Endothelial cell (in vitro differentiated cells): ENCODE results near the gene APBA2. TPM values are rescaled to one million over a fixed set of nuclear protein-coding genes. Genes with fewer than 3 reads are reported as not detected.

Experiments used
- DNase-seq: peaks from one replicate; pipeline ENCODE4 v3.0.0; 2021; ENCODE audit warnings: low spot score
- H3K27ac Mint-ChIP-seq: one replicate; pipeline ENCODE4 v1.8.0; 2021; ENCODE audit warnings: mixed read lengths, inconsistent platforms; ENCODE audit not compliant: unreplicated experiment
- H3K27me3 Mint-ChIP-seq: one replicate; pipeline ENCODE4 v1.8.0; 2021; ENCODE audit warnings: mild to moderate bottlenecking, moderate library complexity, mixed read lengths, inconsistent platforms; ENCODE audit not compliant: unreplicated experiment
- H3K36me3 Mint-ChIP-seq: one replicate; pipeline ENCODE4 v1.8.0; 2021; ENCODE audit warnings: mild to moderate bottlenecking, low read depth, mixed read lengths, inconsistent platforms; ENCODE audit not compliant: unreplicated experiment
- H3K4me1 Mint-ChIP-seq: one replicate; pipeline ENCODE4 v1.8.0; 2021; ENCODE audit warnings: mild to moderate bottlenecking, mixed read lengths, inconsistent platforms; ENCODE audit not compliant: unreplicated experiment
- H3K4me3 Mint-ChIP-seq: one replicate; pipeline ENCODE4 v1.8.0; 2021; ENCODE audit warnings: mild to moderate bottlenecking, mixed read lengths, inconsistent platforms; ENCODE audit not compliant: unreplicated experiment
- H3K9me3 Mint-ChIP-seq: one replicate; pipeline ENCODE4 v1.8.0; 2021; ENCODE audit warnings: mixed read lengths, inconsistent platforms; ENCODE audit not compliant: unreplicated experiment
- CTCF ChIP-seq: fragments of 200-600 bp; sonication (generic); IDR thresholded peaks from one replicate; pipeline ENCODE4 v1.5.0; 2021; ENCODE audit warnings: antibody characterized with exemption; ENCODE audit not compliant: unreplicated experiment
- total RNA-seq: library from RNA; stranded (reverse); fragmentation: NEBNext Ultra II Directional; extraction: Animal tissue kit (Norgen Biotek cat#: 25700); gene quantifications from one replicate; pipeline ENCODE4 v1.2.1, GENCODE V29; 2021; ENCODE audit not compliant: unreplicated experiment

Gene APBA2
- total RNA-seq, 1 donor from 2014 or later, result 33.1 TPM

- Mint-ChIP-seq H3K4me1 (no peaks in the 10 kb centered on the region), H3K27ac (no peak overlapping the region), H3K36me3 (peaks cover 16% of the 10 kb centered on the region), H3K27me3 (peaks cover 8% of the 10 kb centered on the region), H3K9me3 (no peaks in the 10 kb centered on the region), H3K4me3 (no peak overlapping the region)
- DNase-seq, result no peak
- TF ChIP-seq CTCF, result no peak
Observed at GRCh38 chr15:29057856-29058255, 172.1 kb downstream of the APBA2 start.

GRCh38 chr15:29058903-29059539 lies 173.2 kb downstream of the APBA2 start:
- TF ChIP-seq CTCF, result no peak
- no peak overlapping the region for H3K4me3 Mint-ChIP-seq

GRCh38 chr15:29059871-29060640 lies 174.3 kb downstream of the APBA2 start:
- Mint-ChIP-seq H3K27me3 (peaks cover 9% of the 10 kb centered on the region), H3K4me1 (no peaks in the 10 kb centered on the region), H3K4me3 (no peak overlapping the region), H3K9me3 (no peaks in the 10 kb centered on the region), H3K27ac (no peak overlapping the region), H3K36me3 (peaks cover 10% of the 10 kb centered on the region)
- DNase-seq, result no peak
- no peak for TF ChIP-seq CTCF

More at GRCh38 chr15:29058903-29059539, 173.2 kb downstream of the APBA2 start:
- H3K27me3 Mint-ChIP-seq, result peaks cover 8% of the 10 kb centered on the region
- no peak overlapping the region for H3K27ac Mint-ChIP-seq
- peaks cover 11% of the 10 kb centered on the region for H3K36me3 Mint-ChIP-seq
- no peaks in the 10 kb centered on the region for H3K9me3 Mint-ChIP-seq
- H3K4me1 Mint-ChIP-seq, result no peaks in the 10 kb centered on the region
- no peak for DNase-seq

- TF ChIP-seq CTCF, result no peak
- no peaks in the 10 kb centered on the region for H3K9me3 Mint-ChIP-seq
- H3K36me3 Mint-ChIP-seq, result peaks cover 5% of the 10 kb centered on the region
- no peak overlapping the region for H3K4me3 Mint-ChIP-seq
- H3K27ac Mint-ChIP-seq, result no peak overlapping the region
- no peaks in the 10 kb centered on the region for H3K4me1 Mint-ChIP-seq
- H3K27me3 Mint-ChIP-seq, result peaks cover 11% of the 10 kb centered on the region
- DNase-seq, result no peak
Observed at GRCh38 chr15:29061746-29062145, 176.0 kb downstream of the APBA2 start.

GRCh38 chr15:29062179-29062591 lies 176.4 kb downstream of the APBA2 start:
- Mint-ChIP-seq H3K4me1 (no peaks in the 10 kb centered on the region), H3K9me3 (no peaks in the 10 kb centered on the region), H3K36me3 (peaks cover 5% of the 10 kb centered on the region), H3K27me3 (peaks cover 11% of the 10 kb centered on the region), H3K4me3 (no peak overlapping the region), H3K27ac (no peak overlapping the region)
- TF ChIP-seq CTCF, result no peak
- DNase-seq, result no peak
